H1 (cell line): ENCODE data around the gene SMIM5. TPM values are rescaled to one million over a fixed set of nuclear protein-coding genes. Genes with fewer than 3 reads are reported as not detected.

Experiments
- CTCF ChIA-PET: fragments of 300-600 bp; sonication (Branson Sonifier 250); formaldehyde crosslinking; loops from one replicate; lab custom pipeline; 2021; ENCODE audit not compliant: partially characterized antibody; lab: Charles Lee
- POLR2A ChIA-PET: fragments of 300-600 bp; sonication (Branson Sonifier 250); formaldehyde crosslinking; loops from one replicate; lab custom pipeline; 2021; ENCODE audit warnings: inconsistent platforms; ENCODE audit not compliant: partially characterized antibody; lab: Charles Lee
- DNase-seq, 2 experiments: peaks; one replicate each; pipeline versions ENCODE4 v3.0.0 to v3.0.0-alpha.2; 2010 to 2022; ENCODE audit warnings: low spot score in 2 of 2, low read depth in 1 of 2, mixed read lengths in 1 of 2
- FAIRE-seq: peaks from 2 replicates; lab custom pipeline; 2011; peaks lifted over from hg19 to GRCh38; lab: Jason Lieb, UNC
- H2AFZ ChIP-seq: 2 replicates; pipeline ENCODE4 v1.8.1; 2012; ENCODE audit warnings: low read length, inconsistent platforms
- H2AK5ac ChIP-seq: 2 replicates; pipeline ENCODE4 v1.6.1; 2013; ENCODE audit warnings: low read depth, low read length
- H2BK120ac ChIP-seq: replicated peaks from 2 replicates; pipeline ENCODE3; 2013; ENCODE audit warnings: low read depth, low read length, inconsistent platforms
- H2BK12ac ChIP-seq: 2 replicates; pipeline ENCODE4 v1.6.1; 2013; ENCODE audit warnings: low read depth, low read length
- H2BK15ac ChIP-seq: 2 replicates; pipeline ENCODE4 v1.6.1; 2013; ENCODE audit warnings: low read length
- H2BK20ac ChIP-seq: 2 replicates; pipeline ENCODE4 v1.6.1; 2013; ENCODE audit warnings: low read length
- H2BK5ac ChIP-seq: 2 replicates; pipeline ENCODE4 v1.6.1; 2013; ENCODE audit warnings: low read depth, low read length
- H3K14ac ChIP-seq: 2 replicates; pipeline ENCODE4 v1.6.1; 2013; ENCODE audit warnings: inconsistent platforms; ENCODE audit not compliant: insufficient read length
- H3K18ac ChIP-seq: 2 replicates; pipeline ENCODE4 v1.6.1; 2013; ENCODE audit warnings: low read length; ENCODE audit errors: extremely low read depth
- H3K23ac ChIP-seq: 2 replicates; pipeline ENCODE4 v1.6.1; 2013; ENCODE audit warnings: inconsistent platforms; ENCODE audit not compliant: insufficient read length
- H3K23me2 ChIP-seq: 2 replicates; pipeline ENCODE4 v1.6.1; 2013; ENCODE audit warnings: low read depth, low read length
- H3K27ac ChIP-seq: 2 replicates; pipeline ENCODE4 v1.6.1; 2011; ENCODE audit warnings: low read depth, low read length, inconsistent platforms
- H3K27me3 ChIP-seq, 4 experiments: replicated peaks in 1 of 4; 1 replicate in 1 of 4; 2 replicates in 3 of 4; pipeline versions ENCODE4 v1.6.1 to v1.8.1; 2011 to 2013; ENCODE audit warnings: low read length in 3 of 4, mild to moderate bottlenecking in 3 of 4, inconsistent platforms in 2 of 4, mixed read lengths in 2 of 4, moderate library complexity in 1 of 4; ENCODE audit not compliant: control insufficient read depth in 3 of 4, insufficient read depth in 3 of 4; ENCODE audit errors: extremely low read depth in 1 of 4
- H3K36me3 ChIP-seq, 4 experiments: 2 replicates each; pipeline versions ENCODE4 v1.6.1 to v1.8.1; 2011 to 2013; ENCODE audit warnings: mild to moderate bottlenecking in 4 of 4, low read length in 3 of 4, moderate library complexity in 2 of 4, control low read depth in 1 of 4, inconsistent platforms in 1 of 4; ENCODE audit not compliant: insufficient read depth in 4 of 4, control insufficient read depth in 2 of 4
- H3K4ac ChIP-seq: replicated peaks from 2 replicates; pipeline ENCODE3; 2013; ENCODE audit warnings: low read length, low read depth, mixed read lengths, inconsistent platforms; ENCODE audit not compliant: insufficient read length
- H3K4me1 ChIP-seq, 4 experiments: replicated peaks in 1 of 4; 1 replicate in 1 of 4; 2 replicates in 3 of 4; pipeline versions ENCODE4 v1.6.1 to v1.8.1; 2011 to 2013; ENCODE audit warnings: low read length in 3 of 4, inconsistent platforms in 2 of 4, mixed read lengths in 1 of 4; ENCODE audit not compliant: insufficient read depth in 4 of 4, control insufficient read depth in 3 of 4
- H3K4me2 ChIP-seq, 2 experiments: 2 replicates each; pipeline versions ENCODE4 v1.6.1 to v1.8.1; 2011 to 2013; ENCODE audit warnings: low read depth in 2 of 2, low read length in 2 of 2, control low read depth in 1 of 2, inconsistent platforms in 1 of 2, mild to moderate bottlenecking in 1 of 2; ENCODE audit not compliant: insufficient read depth in 1 of 2
- H3K4me3 ChIP-seq, 4 experiments: fragments of 200-600, 300-600 bp in 1 of 4; sonication (generic), shearing (Covaris generic), sonication (Bioruptor Twin) in 1 of 4; 2 replicates each; pipeline versions ENCODE4 v1.5.1 to v1.8.1; 2011 to 2016; ENCODE audit warnings: low read length in 4 of 4, low read depth in 3 of 4, control low read depth in 2 of 4, inconsistent platforms in 2 of 4, mild to moderate bottlenecking in 2 of 4, mixed read lengths in 1 of 4, moderate library complexity in 1 of 4; ENCODE audit not compliant: insufficient read depth in 2 of 4; ENCODE audit errors: extremely low read depth in 1 of 4
- H3K56ac ChIP-seq: replicated peaks from 2 replicates; pipeline ENCODE3; 2013; ENCODE audit warnings: low read depth, mild to moderate bottlenecking, mixed read lengths, low read length, inconsistent platforms; ENCODE audit not compliant: insufficient read length
- H3K79me1 ChIP-seq: 2 replicates; pipeline ENCODE4 v1.6.1; 2013; ENCODE audit warnings: low read depth, low read length, control low read depth
- H3K79me2 ChIP-seq, 2 experiments: 2 replicates each; pipeline versions ENCODE4 v1.6.1 to v1.8.1; 2012 to 2013; ENCODE audit warnings: low read length in 2 of 2, mild to moderate bottlenecking in 2 of 2, inconsistent platforms in 1 of 2; ENCODE audit not compliant: insufficient read depth in 2 of 2, control insufficient read depth in 1 of 2
- H3K9ac ChIP-seq, 4 experiments: replicated peaks in 1 of 4; 1 replicate in 1 of 4; 2 replicates in 3 of 4; pipeline versions ENCODE4 v1.6.1 to v1.8.1; 2011 to 2013; ENCODE audit warnings: low read depth in 3 of 4, low read length in 3 of 4, control low read depth in 2 of 4, mild to moderate bottlenecking in 2 of 4, moderate library complexity in 2 of 4, inconsistent platforms in 1 of 4; ENCODE audit errors: extremely low read depth in 1 of 4
- H3K9me3 ChIP-seq, 2 experiments: 2 replicates each; pipeline versions ENCODE4 v1.6.1 to v1.8.1; 2012 to 2013; ENCODE audit warnings: mild to moderate bottlenecking in 2 of 2, moderate library complexity in 2 of 2, control low read depth in 1 of 2, inconsistent platforms in 1 of 2, low read depth in 1 of 2, low read length in 1 of 2, mixed read lengths in 1 of 2; ENCODE audit not compliant: insufficient read depth in 2 of 2
- H4K20me1 ChIP-seq, 2 experiments: replicated peaks in 1 of 2; 2 replicates each; pipeline versions ENCODE3 to v1.8.1; 2011 to 2013; ENCODE audit warnings: inconsistent platforms in 2 of 2, low read length in 2 of 2, mild to moderate bottlenecking in 1 of 2; ENCODE audit not compliant: insufficient read depth in 2 of 2, control insufficient read depth in 1 of 2
- H4K5ac ChIP-seq: 2 replicates; pipeline ENCODE4 v1.6.1; 2013; ENCODE audit warnings: low read length, low read depth, mixed read lengths, inconsistent platforms; ENCODE audit not compliant: insufficient read length
- H4K8ac ChIP-seq: 2 replicates; pipeline ENCODE4 v1.8.0; 2013; ENCODE audit warnings: mild to moderate bottlenecking, moderate library complexity, low read length, inconsistent platforms; ENCODE audit not compliant: insufficient read depth; ENCODE audit errors: extremely low read depth
- H4K91ac ChIP-seq: replicated peaks from 2 replicates; pipeline ENCODE3; 2013; ENCODE audit warnings: low read length, mixed read lengths, inconsistent platforms; ENCODE audit not compliant: insufficient read length
- BRCA1 ChIP-seq: IDR thresholded peaks from 2 replicates; pipeline ENCODE4 v1.6.1; 2012; ENCODE audit warnings: low read depth, low read length, improper control_type of control experiment
- CBX8 ChIP-seq: fragments of 300-800, 300-1000 bp; sonication (generic); IDR thresholded peaks from 2 replicates; pipeline ENCODE4 v1.7.1; 2016; ENCODE audit warnings: low read depth, low read length, borderline replicate concordance
- CEBPB ChIP-seq: IDR thresholded peaks from 2 replicates; pipeline ENCODE4 v1.6.1; 2012; ENCODE audit warnings: low read depth, low read length
- HDAC2 ChIP-seq, 2 experiments: fragments of 300-600 bp in 1 of 2; sonication (generic) in 1 of 2; IDR thresholded peaks; 2 replicates each; pipeline ENCODE4 v1.6.1; 2011 to 2012; ENCODE audit warnings: low read depth in 2 of 2, low read length in 2 of 2, mild to moderate bottlenecking in 2 of 2, moderate library complexity in 2 of 2, borderline replicate concordance in 1 of 2, inconsistent platforms in 1 of 2
- YY1 ChIP-seq: IDR thresholded peaks from 2 replicates; pipeline ENCODE4 v1.6.1; 2011; ENCODE audit warnings: low read depth, mild to moderate bottlenecking, low read length
- WGBS, 2 experiments: shearing (Covaris generic) in 1 of 2; methylation state at CpG; one replicate each; pipeline versions ENCODE4 v1.1.6 to v1.1.7; 2013 to 2015; ENCODE audit warnings: low lambda C conversion rate in 2 of 2, mixed read lengths in 2 of 2, inconsistent platforms in 1 of 2, low coverage in 1 of 2, missing lambda C conversion rate in 1 of 2; ENCODE audit not compliant: insufficient replicate concordance in 2 of 2, insufficient coverage in 1 of 2, insufficient read length in 1 of 2; ENCODE audit errors: extremely low coverage in 1 of 2, missing lambda C conversion rate in 1 of 2; 5-methylcytosine and 5-hydroxymethylcytosine counted together
- polyA plus RNA-seq, 7 experiments: library from polyadenylated mRNA; depleted of rRNA in 3 of 7; stranded (reverse) in 5 of 7; unstranded in 2 of 7; fragments of >200 nt in 5 of 7; fragments of 200-250 nt in 2 of 7; gene quantifications; 1 replicate in 5 of 7; 2 replicates in 1 of 7; 4 replicates in 1 of 7; pipeline versions ENCODE4 v1.2.1 to v1.2.3, GENCODE V29; 2011 to 2013; ENCODE audit warnings: missing spikeins in 2 of 7, mixed read lengths in 2 of 7
- total RNA-seq: library from RNA; stranded (reverse); fragmentation: NEBNext Ultra II Directional; extraction: Animal tissue kit (Norgen Biotek cat#: 25700); gene quantifications from 2 replicates; pipeline ENCODE4 v1.2.1, GENCODE V29; 2021
- TF ChIP-seq, protein P1 (sequence below): IDR thresholded peaks from 2 replicates; pipeline ENCODE4 v1.6.1; 2012; ENCODE audit warnings: low read length, inconsistent platforms

The SMIM5 gene
- total and polyA plus RNA-seq, 2 of the 8 experiments (the other 6 are each of a cell fraction or from before 2014, with no cell fraction given), result not detected

DNA sequence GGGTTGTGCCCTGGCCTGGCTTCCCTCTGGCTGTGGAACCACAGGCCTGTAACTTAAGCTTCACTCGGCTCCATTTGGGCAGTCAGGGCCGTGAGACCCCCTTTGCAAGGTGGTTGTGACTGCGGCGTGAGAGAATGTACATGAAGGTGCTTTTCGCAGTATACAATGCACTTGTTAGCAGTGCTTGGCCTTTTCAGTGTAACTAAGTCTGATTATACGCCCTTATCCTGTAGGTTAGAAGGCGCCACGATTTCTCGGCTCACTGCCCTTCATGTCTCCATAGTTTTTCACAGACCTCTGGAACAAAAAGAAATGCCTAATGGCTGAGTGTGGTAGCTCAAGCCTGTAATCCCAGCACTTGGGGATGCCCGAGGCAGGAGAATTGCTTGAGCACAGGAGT, 47.2 kb downstream of the SMIM5 start:
- H3K27ac ChIP-seq, result no peak overlapping the region
- H2BK12ac ChIP-seq, result no peak overlapping the region
- ChIA-PET CTCF (interaction anchor here (1.2 to 3.7 kb wide), 6 partner anchors 14 to 83 kb away, joined by 3 to 40 read pairs (median 7); partner anchors contain the start of gene SMIM5), POLR2A (interaction anchor here (0.6 to 5.0 kb wide), 7 partner anchors 9 to 100 kb away, joined by 3 to 26 read pairs (median 4); partner anchors contain the start of genes RECQL5 and SAP30BP)
- H2AK5ac ChIP-seq, result no peak overlapping the region
- peaks cover 2 to 12% (median 5%) of the 10 kb centered on the region in 4 experiments; a peak in 4 of 8 replicates for H3K36me3 ChIP-seq
- no peak overlapping the region for H3K23ac ChIP-seq
- H4K5ac ChIP-seq, result no peak overlapping the region
- no peak overlapping the region for H2BK15ac ChIP-seq
- H3K79me2 ChIP-seq, result peaks cover 2 to 61% of the 10 kb centered on the region in 2 experiments; a peak in 2 of 4 replicates
- peaks cover 7 to 10% of the 10 kb centered on the region in 2 experiments for H4K20me1 ChIP-seq
- no peak overlapping the region for H3K4ac ChIP-seq
- H3K79me1 ChIP-seq, result peaks cover 16% of the 10 kb centered on the region
- H2BK5ac ChIP-seq, result no peak overlapping the region; the same call in 1 of the 2 replicates
- H3K56ac ChIP-seq, result no peak overlapping the region
- H4K91ac ChIP-seq, result no peak overlapping the region
- no peak overlapping the region for H3K9ac ChIP-seq
- no peak overlapping the region for H3K14ac ChIP-seq
- H3K9me3 ChIP-seq, result no peaks in the 10 kb centered on the region
- H3K27me3 ChIP-seq, result no peaks in the 10 kb centered on the region
- TF ChIP-seq CEBPB, result no peak
- no peak for TF ChIP-seq YY1
- TF ChIP-seq CBX8, result no peak
- no peak for TF ChIP-seq BRCA1
- TF ChIP-seq, protein P1, sequence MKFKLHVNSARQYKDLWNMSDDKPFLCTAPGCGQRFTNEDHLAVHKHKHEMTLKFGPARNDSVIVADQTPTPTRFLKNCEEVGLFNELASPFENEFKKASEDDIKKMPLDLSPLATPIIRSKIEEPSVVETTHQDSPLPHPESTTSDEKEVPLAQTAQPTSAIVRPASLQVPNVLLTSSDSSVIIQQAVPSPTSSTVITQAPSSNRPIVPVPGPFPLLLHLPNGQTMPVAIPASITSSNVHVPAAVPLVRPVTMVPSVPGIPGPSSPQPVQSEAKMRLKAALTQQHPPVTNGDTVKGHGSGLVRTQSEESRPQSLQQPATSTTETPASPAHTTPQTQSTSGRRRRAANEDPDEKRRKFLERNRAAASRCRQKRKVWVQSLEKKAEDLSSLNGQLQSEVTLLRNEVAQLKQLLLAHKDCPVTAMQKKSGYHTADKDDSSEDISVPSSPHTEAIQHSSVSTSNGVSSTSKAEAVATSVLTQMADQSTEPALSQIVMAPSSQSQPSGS, result no peak
- TF ChIP-seq HDAC2 (IDR thresholded peaks at IDR 0.05; ENCODE audit: borderline replicate concordance in 1 of 2, low read depth in 2 of 2, low read length in 2 of 2), result no peak
- no peak overlapping the region for H4K8ac ChIP-seq
- no peak overlapping the region for H3K4me2 ChIP-seq
- no peak overlapping the region for H2BK20ac ChIP-seq
- H3K18ac ChIP-seq, result no peak overlapping the region
- DNase-seq (no peak), FAIRE-seq (no peak)
- WGBS, 2 experiments, result 94% methylated on average over 10 of the region's 10 CpGs; no CpG with 5 or more reads in 1 of the 2 experiments
- no peaks in the 10 kb centered on the region for H3K4me1 ChIP-seq
- no peak overlapping the region for H2AFZ ChIP-seq
- no peak overlapping the region for H3K4me3 ChIP-seq
- no peak overlapping the region for H2BK120ac ChIP-seq
- H3K23me2 ChIP-seq, result no peaks in the 10 kb centered on the region
